Breast epithelium (tissue), 4 donors: ENCODE results near the gene HIVEP3. TPM values are rescaled to one million over a fixed set of nuclear protein-coding genes. Genes with fewer than 3 reads are reported as not detected.

ENCODE experiments used
- DNase-seq, 2 donors: peaks; one replicate each; pipeline ENCODE4 v3.0.0-alpha.2; 2019; ENCODE audit warnings: low spot score in 2 of 2
- H3K27ac ChIP-seq, 2 donors: fragments of 200-600 bp; sonication (generic) in 1 of 2; one replicate each; pipeline ENCODE4 v1.5.1; 2016 to 2019; ENCODE audit warnings: mild to moderate bottlenecking in 1 of 2
- H3K27me3 ChIP-seq, 2 donors: fragments of 200-600 bp; sonication (generic) in 1 of 2; one replicate each; pipeline versions ENCODE4 v1.5.1 to v1.6.0; 2017 to 2019; ENCODE audit warnings: control low read depth in 1 of 2, mild to moderate bottlenecking in 1 of 2
- H3K36me3 ChIP-seq: fragments of 200-600 bp; one replicate; pipeline ENCODE4 v1.5.1; 2019
- H3K4me1 ChIP-seq, 2 donors: fragments of 200-600 bp; sonication (generic); one replicate each; pipeline ENCODE4 v1.5.1; 2016 to 2019; ENCODE audit warnings: control low read depth in 1 of 2
- H3K4me3 ChIP-seq, 3 donors: fragments of 200-600 bp; sonication (generic); 1 replicate in 2 of 3; 2 replicates in 1 of 3; pipeline ENCODE4 v1.5.1; 2016 to 2019; ENCODE audit warnings: mild to moderate bottlenecking in 3 of 3, moderate library complexity in 2 of 3
- H3K9me3 ChIP-seq, 2 donors: fragments of 200-600 bp; sonication (generic) in 1 of 2; one replicate each; pipeline ENCODE4 v1.5.1; 2016 to 2019; ENCODE audit warnings: control low read depth in 1 of 2
- POLR2A ChIP-seq: fragments of 450-650 bp; IDR thresholded peaks from one replicate; pipeline ENCODE4 v1.6.1; 2016; ENCODE audit warnings: antibody characterized with exemption, mild to moderate bottlenecking, moderate library complexity
- POLR2AphosphoS5 ChIP-seq, 3 donors: sonication (generic); formaldehyde crosslinking; IDR thresholded peaks; one replicate each; pipeline ENCODE4 v1.6.1; 2017; ENCODE audit warnings: antibody characterized with exemption in 3 of 3
- intact Hi-C: fragments of 100-400 bp; cut with DNase I; formaldehyde crosslinking; loops from one replicate; pipeline ENCODE4 v1.15.1; 2023; ENCODE audit warnings: low total_unique reads
- total RNA-seq, 3 donors: library from RNA; depleted of rRNA; stranded (reverse); fragments of >200 nt; gene quantifications; one replicate each; pipeline ENCODE4 v1.1.0, GENCODE V29; 2016
- TF ChIP-seq, protein P1 (sequence below), 3 donors: fragments of 450-650 bp; IDR thresholded peaks; one replicate each; pipeline ENCODE4 v1.5.1; 2016 to 2017; ENCODE audit warnings: antibody characterized with exemption in 3 of 3, mild to moderate bottlenecking in 3 of 3, moderate library complexity in 3 of 3

HIVEP3 gene
- total RNA-seq, 3 donors from 2014 or later, result 3.5 to 13.5 (median 9.2) TPM

DNA sequence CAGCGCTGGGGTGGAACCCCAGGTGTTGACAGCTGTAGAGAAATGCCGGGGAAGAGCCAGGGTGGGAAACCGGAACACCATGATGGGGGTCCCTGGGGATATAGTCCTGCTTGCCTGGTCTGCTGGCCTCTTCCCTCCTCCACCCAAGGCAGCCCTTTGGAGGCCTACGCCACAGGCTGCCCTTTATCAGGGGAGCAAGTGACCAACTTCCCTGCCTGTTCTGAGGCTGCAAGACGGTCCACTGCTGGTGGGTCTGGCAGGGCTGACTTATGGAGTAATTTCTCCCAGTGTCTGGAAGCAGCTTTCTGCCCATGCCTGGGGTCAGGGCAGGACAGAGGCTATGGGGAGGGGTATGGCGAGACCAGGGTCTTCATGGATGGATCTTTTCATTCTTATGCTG, 383.4 kb downstream of the HIVEP3 start:
- no peak overlapping the region for H3K27ac ChIP-seq
- intact Hi-C loops, result no loop called here
- DNase-seq, result peak in 1 of 2 donors; percentile 28
- H3K4me1 ChIP-seq, result no peaks in the 10 kb centered on the region
- no peak overlapping the region for H3K4me3 ChIP-seq
- H3K27me3 ChIP-seq, result no peaks in the 10 kb centered on the region
- TF ChIP-seq, protein P1, sequence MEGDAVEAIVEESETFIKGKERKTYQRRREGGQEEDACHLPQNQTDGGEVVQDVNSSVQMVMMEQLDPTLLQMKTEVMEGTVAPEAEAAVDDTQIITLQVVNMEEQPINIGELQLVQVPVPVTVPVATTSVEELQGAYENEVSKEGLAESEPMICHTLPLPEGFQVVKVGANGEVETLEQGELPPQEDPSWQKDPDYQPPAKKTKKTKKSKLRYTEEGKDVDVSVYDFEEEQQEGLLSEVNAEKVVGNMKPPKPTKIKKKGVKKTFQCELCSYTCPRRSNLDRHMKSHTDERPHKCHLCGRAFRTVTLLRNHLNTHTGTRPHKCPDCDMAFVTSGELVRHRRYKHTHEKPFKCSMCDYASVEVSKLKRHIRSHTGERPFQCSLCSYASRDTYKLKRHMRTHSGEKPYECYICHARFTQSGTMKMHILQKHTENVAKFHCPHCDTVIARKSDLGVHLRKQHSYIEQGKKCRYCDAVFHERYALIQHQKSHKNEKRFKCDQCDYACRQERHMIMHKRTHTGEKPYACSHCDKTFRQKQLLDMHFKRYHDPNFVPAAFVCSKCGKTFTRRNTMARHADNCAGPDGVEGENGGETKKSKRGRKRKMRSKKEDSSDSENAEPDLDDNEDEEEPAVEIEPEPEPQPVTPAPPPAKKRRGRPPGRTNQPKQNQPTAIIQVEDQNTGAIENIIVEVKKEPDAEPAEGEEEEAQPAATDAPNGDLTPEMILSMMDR (IDR thresholded peaks at IDR 0.05), result no peak
- TF ChIP-seq POLR2A, result no peak
- TF ChIP-seq POLR2AphosphoS5 (IDR thresholded peaks at IDR 0.05), result no peak
- no peaks in the 10 kb centered on the region for H3K36me3 ChIP-seq
- no peaks in the 10 kb centered on the region for H3K9me3 ChIP-seq

DNA sequence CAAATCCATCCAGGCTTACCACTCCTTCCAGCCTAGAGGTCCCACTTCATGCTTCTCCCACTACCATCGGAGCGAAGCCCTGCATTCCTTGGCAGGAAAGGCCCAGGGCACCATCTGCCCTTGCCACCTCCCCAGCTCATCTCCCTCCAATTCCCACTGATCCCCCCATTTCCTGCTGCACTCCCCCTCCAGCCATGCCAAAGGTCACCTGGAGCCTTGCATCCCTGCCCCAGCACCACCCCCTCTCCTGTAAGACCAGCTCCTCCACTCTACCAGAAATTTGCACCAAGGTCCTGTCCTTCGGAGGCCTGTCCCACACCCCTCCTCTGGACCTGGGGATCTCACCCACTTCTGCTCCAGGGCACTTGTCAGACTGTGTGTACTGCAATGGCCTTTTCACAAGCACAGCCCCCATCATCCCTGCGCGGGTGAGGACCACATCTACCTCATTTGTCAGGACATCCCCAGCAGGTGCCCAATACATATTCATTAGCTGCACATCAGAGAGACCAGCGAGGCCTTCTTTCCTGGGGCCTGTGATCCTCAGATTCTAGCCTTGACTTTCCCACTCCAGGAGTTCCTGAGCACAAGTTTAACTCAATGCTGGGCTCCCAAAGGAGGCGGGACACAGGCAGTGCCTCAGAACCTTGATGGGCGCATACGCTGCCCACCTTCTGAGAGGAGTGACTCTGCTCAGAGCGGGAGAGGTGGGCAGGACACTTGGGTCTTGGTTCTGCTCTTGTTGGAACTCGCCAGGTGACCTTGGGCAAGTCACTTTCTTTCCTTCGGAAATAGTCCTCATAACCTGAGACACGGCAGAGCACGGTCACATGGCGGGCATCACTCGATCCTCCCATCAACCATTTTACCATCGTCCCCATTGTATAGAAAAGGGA, 384.3 kb downstream of the HIVEP3 start:
- H3K4me1 ChIP-seq, result no peaks in the 10 kb centered on the region
- H3K27ac ChIP-seq, result no peak overlapping the region
- TF ChIP-seq POLR2A (no peak), POLR2AphosphoS5 (IDR thresholded peaks at IDR 0.05) (no peak)
- TF ChIP-seq, protein P1 (IDR thresholded peaks at IDR 0.05), result no peak
- intact Hi-C loops, result no loop called here
- no peaks in the 10 kb centered on the region for H3K27me3 ChIP-seq
- H3K4me3 ChIP-seq, result no peak overlapping the region
- peak in 1 of 2 donors; percentile 34 for DNase-seq
- H3K36me3 ChIP-seq, result no peaks in the 10 kb centered on the region
- no peaks in the 10 kb centered on the region for H3K9me3 ChIP-seq

DNA sequence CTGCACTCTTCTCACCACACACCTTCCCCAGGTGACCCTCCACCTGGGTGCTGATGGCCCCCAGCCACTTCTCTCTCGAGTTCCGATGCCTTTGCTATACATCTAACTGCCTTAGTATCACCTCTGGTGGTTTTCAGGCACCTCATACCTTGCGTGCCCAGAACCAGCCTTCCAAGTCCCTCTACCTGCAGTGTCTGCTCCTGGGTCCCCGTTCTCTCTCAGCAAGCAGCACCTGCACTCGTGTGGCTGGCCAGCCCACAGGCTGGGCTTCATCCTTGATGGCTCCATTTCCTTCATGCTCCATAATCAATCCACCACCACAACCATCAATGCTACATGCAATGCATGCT, 385.0 kb downstream of the HIVEP3 start:
- H3K27me3 ChIP-seq, result no peaks in the 10 kb centered on the region
- DNase-seq, result no peak
- TF ChIP-seq POLR2AphosphoS5 (IDR thresholded peaks at IDR 0.05), result no peak
- TF ChIP-seq, protein P1 (IDR thresholded peaks at IDR 0.05), result no peak
- TF ChIP-seq POLR2A, result no peak
- no peak overlapping the region for H3K4me3 ChIP-seq
- no peaks in the 10 kb centered on the region for H3K9me3 ChIP-seq
- no peaks in the 10 kb centered on the region for H3K36me3 ChIP-seq
- no peak overlapping the region for H3K27ac ChIP-seq
- intact Hi-C loops, result no loop called here
- no peaks in the 10 kb centered on the region for H3K4me1 ChIP-seq

DNA sequence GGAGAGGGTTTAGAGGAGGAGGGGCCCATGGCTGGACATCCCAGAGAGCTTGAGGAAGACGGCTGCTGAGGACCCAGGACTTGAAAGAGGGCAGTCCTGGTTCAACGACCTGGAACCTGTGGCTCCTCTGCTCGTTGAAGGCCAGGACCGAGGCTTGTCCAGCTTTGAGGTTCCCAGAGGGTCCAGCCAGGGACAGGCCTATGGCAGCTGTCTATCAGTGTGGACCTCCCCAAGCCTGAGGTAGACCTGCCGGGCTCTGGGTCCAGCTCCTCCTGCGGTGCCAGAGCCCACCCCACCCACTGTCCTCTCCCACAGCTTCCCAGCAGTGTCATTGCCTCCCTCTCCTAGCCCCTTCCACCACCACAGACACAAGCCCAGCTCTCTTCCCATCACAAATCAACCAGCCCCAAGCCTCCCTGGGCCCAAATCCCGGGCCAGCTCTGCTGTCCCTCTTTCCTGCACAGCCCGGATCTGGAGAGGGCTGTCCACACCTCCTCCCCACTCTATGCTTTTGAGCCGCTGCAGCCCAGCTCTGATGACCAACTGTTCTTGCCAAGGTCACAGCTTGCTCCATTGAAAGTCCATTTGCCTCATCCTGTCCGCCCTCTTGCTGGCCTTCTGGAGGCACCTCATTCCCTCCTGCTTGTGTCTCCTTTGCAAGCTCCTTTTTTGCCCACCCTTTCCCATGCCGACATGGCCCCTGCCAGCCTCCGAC, 385.5 kb downstream of the HIVEP3 start:
- Histone ChIP-seq H3K4me1 (no peaks in the 10 kb centered on the region), H3K27me3 (no peaks in the 10 kb centered on the region), H3K27ac (no peak overlapping the region), H3K9me3 (no peaks in the 10 kb centered on the region), H3K4me3 (no peak overlapping the region), H3K36me3 (no peaks in the 10 kb centered on the region)
- TF ChIP-seq POLR2AphosphoS5 (IDR thresholded peaks at IDR 0.05) (no peak), POLR2A (no peak)
- TF ChIP-seq, protein P1 (IDR thresholded peaks at IDR 0.05), result no peak
- DNase-seq, result peak in 1 of 2 donors; percentile 41
- intact Hi-C loops, result no loop called here
